Upper lobe of left lung (tissue), 6 donors: ENCODE results near the gene MRPL52. TPM values are rescaled to one million over a fixed set of nuclear protein-coding genes. Genes with fewer than 3 reads are reported as not detected.
"Not testable (repeated sequence)": the region's sequence is repeated elsewhere in the genome, so short reads cannot be mapped to it uniquely, and the experiment has no call there.

Source experiments
- ATAC-seq, 2 donors: fragments of 200-7000 bp; cut with Tn5 transposase; one replicate each; pipeline ENCODE4 v1.9.1; 2022; ENCODE audit warnings: mild to moderate bottlenecking in 2 of 2, moderate library complexity in 2 of 2; ENCODE audit not compliant: low FRiP score in 2 of 2
- DNase-seq, 2 donors: peaks; one replicate each; pipeline ENCODE4 v3.0.0-alpha.2; 2019 to 2020
- H3K27ac ChIP-seq, 4 donors: fragments of 200-600 bp; sonication (generic); one replicate each; pipeline ENCODE4 v1.5.1; 2016 to 2019
- H3K27me3 ChIP-seq, 4 donors: fragments of 200-600 bp; sonication (generic); one replicate each; pipeline ENCODE4 v1.5.1; 2017 to 2019
- H3K36me3 ChIP-seq, 4 donors: fragments of 200-600 bp; sonication (generic); one replicate each; pipeline ENCODE4 v1.5.1; 2016 to 2019
- H3K4me1 ChIP-seq, 4 donors: fragments of 200-600 bp; sonication (generic); one replicate each; pipeline ENCODE4 v1.5.1; 2018 to 2019
- H3K4me3 ChIP-seq, 4 donors: fragments of 200-600 bp; sonication (generic); one replicate each; pipeline ENCODE4 v1.5.1; 2017 to 2019; ENCODE audit warnings: mild to moderate bottlenecking in 2 of 4, moderate library complexity in 1 of 4
- H3K9me3 ChIP-seq, 4 donors: fragments of 200-600 bp; sonication (generic); one replicate each; pipeline ENCODE4 v1.5.1; 2018 to 2019
- EP300 ChIP-seq, 4 donors: sonication (generic); formaldehyde crosslinking; IDR thresholded peaks; one replicate each; pipeline ENCODE4 v1.5.1; 2017; ENCODE audit warnings: antibody characterized with exemption in 4 of 4, control low read depth in 2 of 4
- POLR2A ChIP-seq, 4 donors: fragments of 450-650 bp; IDR thresholded peaks; one replicate each; pipeline ENCODE4 v1.5.1; 2016 to 2017; ENCODE audit warnings: antibody characterized with exemption in 4 of 4, mild to moderate bottlenecking in 2 of 4
- POLR2AphosphoS5 ChIP-seq, 2 donors: sonication (generic); formaldehyde crosslinking; IDR thresholded peaks; one replicate each; pipeline ENCODE4 v1.5.1; 2017; ENCODE audit warnings: antibody characterized with exemption in 2 of 2
- WGBS, 2 donors: methylation state at CpG; one replicate each; pipeline ENCODE4 v1.1.5; 2017 to 2018; 5-methylcytosine and 5-hydroxymethylcytosine counted together
- total RNA-seq, 6 donors: library from RNA; depleted of rRNA in 4 of 6; stranded (reverse); fragments of >200 nt in 4 of 6; gene quantifications; one replicate each; pipeline versions ENCODE4 v1.1.0 to v1.2.1, GENCODE V29; 2016 to 2021
- TF ChIP-seq, protein P1 (sequence below), 6 experiments: fragments of 450-650 bp in 4 of 6; fragments of 200-600 bp in 2 of 6; sonication (generic) in 2 of 6; IDR thresholded peaks; one replicate each; pipeline ENCODE4 v1.5.1; 2016 to 2019; ENCODE audit warnings: antibody characterized with exemption in 6 of 6
- donor health status: DM: no; HTN: no; CAD: no; lungs with moderate emphysema.
- donor health status: DM: no; HTN: yes; CAD: no; lungs with severe emphysema.

MRPL52 gene
- total RNA-seq, 6 donors from 2014 or later = 9.4 to 88.2 (median 34.1) TPM

DNA sequence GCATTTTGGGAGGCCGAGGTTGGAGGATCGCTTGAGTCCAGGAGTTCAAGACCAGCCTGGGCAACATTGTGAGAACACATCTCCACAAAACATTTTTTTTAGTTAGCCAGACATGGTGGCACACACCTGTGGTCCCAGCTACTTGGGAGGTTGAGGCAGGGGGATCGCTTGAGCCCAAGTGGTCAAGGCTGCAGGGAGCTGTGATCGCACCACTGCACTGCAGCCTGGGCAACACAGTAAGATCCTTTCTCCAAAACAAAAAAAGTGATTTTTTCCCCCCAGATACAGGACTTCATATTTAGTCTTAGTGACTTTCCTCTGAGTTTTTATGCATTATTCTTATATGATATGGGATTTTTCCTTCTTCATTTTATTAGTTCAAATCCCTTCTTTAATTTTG, 43.0 kb upstream of the MRPL52 start:
- Histone ChIP-seq H3K4me1 (peaks cover 0 to 4% (median 2%) of the 10 kb centered on the region in 4 donors), H3K27ac (no peak overlapping the region), H3K9me3 (no peaks in the 10 kb centered on the region), H3K36me3 (no peaks in the 10 kb centered on the region), H3K4me3 (no peak overlapping the region), H3K27me3 (no peaks in the 10 kb centered on the region)
- no peak for TF ChIP-seq POLR2A (IDR thresholded peaks at IDR 0.05)
- TF ChIP-seq POLR2AphosphoS5 (IDR thresholded peaks at IDR 0.05) = no peak
- TF ChIP-seq, protein P1, sequence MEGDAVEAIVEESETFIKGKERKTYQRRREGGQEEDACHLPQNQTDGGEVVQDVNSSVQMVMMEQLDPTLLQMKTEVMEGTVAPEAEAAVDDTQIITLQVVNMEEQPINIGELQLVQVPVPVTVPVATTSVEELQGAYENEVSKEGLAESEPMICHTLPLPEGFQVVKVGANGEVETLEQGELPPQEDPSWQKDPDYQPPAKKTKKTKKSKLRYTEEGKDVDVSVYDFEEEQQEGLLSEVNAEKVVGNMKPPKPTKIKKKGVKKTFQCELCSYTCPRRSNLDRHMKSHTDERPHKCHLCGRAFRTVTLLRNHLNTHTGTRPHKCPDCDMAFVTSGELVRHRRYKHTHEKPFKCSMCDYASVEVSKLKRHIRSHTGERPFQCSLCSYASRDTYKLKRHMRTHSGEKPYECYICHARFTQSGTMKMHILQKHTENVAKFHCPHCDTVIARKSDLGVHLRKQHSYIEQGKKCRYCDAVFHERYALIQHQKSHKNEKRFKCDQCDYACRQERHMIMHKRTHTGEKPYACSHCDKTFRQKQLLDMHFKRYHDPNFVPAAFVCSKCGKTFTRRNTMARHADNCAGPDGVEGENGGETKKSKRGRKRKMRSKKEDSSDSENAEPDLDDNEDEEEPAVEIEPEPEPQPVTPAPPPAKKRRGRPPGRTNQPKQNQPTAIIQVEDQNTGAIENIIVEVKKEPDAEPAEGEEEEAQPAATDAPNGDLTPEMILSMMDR (IDR thresholded peaks at IDR 0.05) = no peak
- no peak for TF ChIP-seq EP300 (IDR thresholded peaks at IDR 0.05)
- 95% methylated on average over 4 of the region's 4 CpGs for WGBS, 2 donors
- no peak for DNase-seq
- no peak for ATAC-seq

DNA sequence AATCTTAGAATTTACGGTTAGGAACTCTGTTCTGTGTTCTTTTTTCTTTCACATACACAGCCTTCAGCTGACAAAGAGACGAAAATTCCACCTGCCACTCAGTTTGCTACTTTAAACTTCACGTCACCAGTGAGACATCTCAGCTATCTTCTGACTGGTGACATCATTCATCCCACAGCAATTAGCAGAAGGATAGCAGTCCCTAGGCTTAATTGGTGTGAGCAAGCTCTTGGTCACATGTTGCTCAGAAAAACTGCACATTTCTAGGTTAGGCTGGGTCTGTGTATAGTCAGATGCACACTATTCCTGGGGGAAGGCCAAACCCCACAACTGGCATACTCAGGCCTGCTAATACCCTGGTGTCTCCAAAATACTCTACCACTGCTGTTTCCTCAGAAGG, 38.4 kb upstream of the MRPL52 start:
- no peak for TF ChIP-seq EP300 (IDR thresholded peaks at IDR 0.05)
- TF ChIP-seq POLR2A (IDR thresholded peaks at IDR 0.05) = peak in 1 of 4 donors; percentile 12
- no peak for TF ChIP-seq POLR2AphosphoS5 (IDR thresholded peaks at IDR 0.05)
- TF ChIP-seq, protein P1 (IDR thresholded peaks at IDR 0.05) = no peak
- 64 to 74% methylated on average over 3 of the region's 3 CpGs for WGBS, 2 donors
- ATAC-seq (peak in 1 of 2 donors; percentile 50), DNase-seq (no peak)
- Histone ChIP-seq H3K9me3 (no peaks in the 10 kb centered on the region), H3K4me1 (peaks cover 0 to 4% (median 0%) of the 10 kb centered on the region in 4 donors), H3K27me3 (no peaks in the 10 kb centered on the region), H3K4me3 (no peak overlapping the region), H3K36me3 (no peaks in the 10 kb centered on the region), H3K27ac (peak overlapping the region in 3 of 4 donors; percentile 4 to 54 (median 43))

DNA sequence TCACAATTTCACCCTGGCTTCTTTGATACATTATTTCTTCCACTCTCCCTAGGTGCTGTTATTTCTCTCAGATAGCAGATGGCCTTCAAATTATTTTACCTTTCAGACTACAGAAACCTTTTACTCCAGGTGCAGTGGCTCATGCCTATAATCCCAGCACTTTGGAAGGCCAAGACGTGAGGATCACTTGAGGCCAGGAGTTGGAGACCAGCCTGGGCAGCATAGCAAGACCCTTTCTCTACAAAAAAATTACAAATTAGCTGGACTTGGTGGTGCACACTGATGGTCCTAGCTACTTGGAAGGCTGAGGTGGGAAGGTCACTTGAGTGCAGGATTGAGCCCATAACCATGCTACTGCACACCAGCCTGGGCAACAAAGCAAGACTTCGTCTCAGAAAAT, 37.5 kb upstream of the MRPL52 start:
- ATAC-seq (no peak), DNase-seq (no peak)
- no peaks in the 10 kb centered on the region for H3K36me3 ChIP-seq
- H3K9me3 ChIP-seq = no peaks in the 10 kb centered on the region
- no peak overlapping the region for H3K4me3 ChIP-seq
- WGBS, 2 donors = 97 to 100% methylated on average over 2 of the region's 2 CpGs
- no peak overlapping the region for H3K27ac ChIP-seq
- peaks cover 0 to 4% (median 0%) of the 10 kb centered on the region in 4 donors for H3K4me1 ChIP-seq
- no peak for TF ChIP-seq POLR2AphosphoS5 (IDR thresholded peaks at IDR 0.05)
- TF ChIP-seq, protein P1 (IDR thresholded peaks at IDR 0.05) = no peak
- no peak for TF ChIP-seq EP300 (IDR thresholded peaks at IDR 0.05)
- H3K27me3 ChIP-seq = no peaks in the 10 kb centered on the region

DNA sequence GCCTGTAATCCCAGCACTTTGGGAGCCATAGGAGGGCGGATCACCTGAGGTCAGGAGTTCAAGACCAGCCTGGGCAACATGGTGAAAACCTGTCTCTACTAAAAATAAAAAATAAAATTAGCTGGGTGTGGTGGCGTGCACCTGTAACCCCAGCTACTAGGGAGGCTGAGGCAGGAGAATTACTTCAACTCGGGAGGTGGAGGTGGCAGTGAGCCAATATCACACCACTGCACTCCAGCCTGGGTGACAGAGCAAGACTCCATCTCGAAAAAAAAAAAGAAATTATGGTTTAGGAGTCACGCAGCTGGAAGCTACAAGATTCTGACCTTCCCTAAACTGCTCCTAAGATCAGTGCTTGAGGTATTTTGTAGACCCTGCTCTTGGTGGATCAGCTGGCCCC, 36.1 kb upstream of the MRPL52 start:
- H3K4me3 ChIP-seq, H3K36me3 ChIP-seq, ATAC-seq, H3K9me3 ChIP-seq, H3K27me3 ChIP-seq, H3K27ac ChIP-seq, H3K4me1 ChIP-seq, DNase-seq: not testable (repeated sequence)
- 87 to 95% methylated on average over 5 of the region's 5 CpGs for WGBS, 2 donors

DNA sequence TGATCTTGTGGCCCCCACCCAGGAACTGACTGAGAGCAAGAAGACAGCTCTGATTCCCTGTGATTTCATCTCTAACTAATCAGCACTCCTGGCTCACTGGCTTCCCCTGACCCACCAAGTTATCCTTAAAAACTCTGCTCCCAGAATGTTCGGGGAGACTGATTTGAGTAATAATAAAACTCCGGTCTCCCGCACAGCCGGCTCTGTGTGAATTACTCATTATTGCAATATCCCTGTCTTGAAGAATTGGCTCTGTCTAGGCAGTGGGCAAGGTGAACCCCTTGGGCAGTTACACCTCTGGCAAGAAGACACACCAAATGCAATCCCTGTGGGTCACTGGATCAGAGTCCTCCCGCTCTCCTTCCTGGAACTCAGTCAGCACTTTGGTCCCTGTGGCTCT, 35.7 kb upstream of the MRPL52 start:
- H3K27ac ChIP-seq = no peak overlapping the region
- no peak for TF ChIP-seq POLR2A (IDR thresholded peaks at IDR 0.05)
- H3K4me1 ChIP-seq = peaks cover 0 to 12% (median 3%) of the 10 kb centered on the region in 4 donors
- 74 to 77% methylated on average over 5 of the region's 5 CpGs for WGBS, 2 donors
- ATAC-seq (no peak), DNase-seq (no peak)
- H3K27me3 ChIP-seq = no peaks in the 10 kb centered on the region
- H3K4me3 ChIP-seq = no peak overlapping the region
- H3K9me3 ChIP-seq = no peaks in the 10 kb centered on the region
- H3K36me3 ChIP-seq = no peaks in the 10 kb centered on the region

DNA sequence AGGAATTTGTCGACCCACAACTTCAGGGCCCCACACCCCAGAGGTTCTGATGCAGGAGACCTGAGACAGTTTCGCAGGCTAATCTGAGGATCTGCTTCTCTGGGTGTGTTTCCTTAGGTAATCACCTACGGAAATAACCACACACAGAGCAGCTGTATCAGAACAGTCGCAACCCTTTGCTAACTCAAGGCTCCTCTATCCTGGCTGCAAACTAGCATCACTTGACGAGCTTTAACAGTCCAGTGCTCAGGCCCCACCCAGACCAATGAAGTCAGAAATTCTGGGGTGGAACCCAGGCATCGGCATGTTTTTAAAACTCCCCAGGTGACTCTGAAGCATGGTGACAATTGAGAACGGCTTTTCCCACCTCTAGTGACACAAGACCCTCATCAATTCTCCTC, 35.1 kb upstream of the MRPL52 start:
- Histone ChIP-seq H3K27me3 (no peaks in the 10 kb centered on the region), H3K27ac (no peak overlapping the region), H3K4me1 (peaks cover 0 to 12% (median 3%) of the 10 kb centered on the region in 4 donors), H3K36me3 (no peaks in the 10 kb centered on the region), H3K4me3 (no peak overlapping the region), H3K9me3 (no peaks in the 10 kb centered on the region)
- no peak for DNase-seq
- ATAC-seq = no peak
- no peak for TF ChIP-seq POLR2AphosphoS5 (IDR thresholded peaks at IDR 0.05)
- TF ChIP-seq EP300 (IDR thresholded peaks at IDR 0.05) = no peak
- no peak for TF ChIP-seq POLR2A (IDR thresholded peaks at IDR 0.05)
- TF ChIP-seq, protein P1 (IDR thresholded peaks at IDR 0.05) = no peak
- 95 to 96% methylated on average over 6 of the region's 7 CpGs for WGBS, 2 donors
